DND-41 (cell line): ENCODE measurements around the gene ABCB11.

Experiments
- ATAC-seq: fragments of 200-7000 bp; cut with Tn5 transposase; 3 replicates; pipeline ENCODE4 v1.9.1; 2021; ENCODE audit warnings: low read depth; ENCODE audit not compliant: insufficient read depth
- DNase-seq: peaks from one replicate; pipeline ENCODE4 v3.0.0-alpha.2; 2020
- H2AFZ ChIP-seq: 2 replicates; pipeline ENCODE4 v1.6.0; 2012; ENCODE audit warnings: low read depth, low read length
- H3K27ac ChIP-seq: 2 replicates; pipeline ENCODE4 v1.5.1; 2012; ENCODE audit warnings: low read length, inconsistent platforms
- H3K27me3 ChIP-seq: fragments of 200-600 bp; sonication (generic); 2 replicates; pipeline ENCODE4 v1.6.0; 2012; ENCODE audit warnings: low read length, mild to moderate bottlenecking, inconsistent platforms; ENCODE audit not compliant: insufficient read depth, poor library complexity
- H3K36me3 ChIP-seq: 2 replicates; pipeline ENCODE4 v1.5.1; 2012; ENCODE audit warnings: low read length, inconsistent platforms; ENCODE audit not compliant: insufficient read depth
- H3K4me1 ChIP-seq: 2 replicates; pipeline ENCODE4 v1.5.1; 2012; ENCODE audit warnings: mild to moderate bottlenecking, low read length; ENCODE audit not compliant: insufficient read depth
- H3K4me2 ChIP-seq: 2 replicates; pipeline ENCODE4 v1.6.0; 2012; ENCODE audit warnings: mild to moderate bottlenecking, moderate library complexity, low read length, inconsistent platforms; ENCODE audit not compliant: insufficient read depth
- H3K4me3 ChIP-seq, 2 experiments: fragments of 200-600 bp in 1 of 2; shearing (Covaris generic) in 1 of 2; 2 replicates each; pipeline ENCODE4 v1.5.1; 2012 to 2016; ENCODE audit warnings: inconsistent platforms in 2 of 2, low read length in 2 of 2, mild to moderate bottlenecking in 2 of 2, low read depth in 1 of 2, moderate library complexity in 1 of 2
- H3K79me2 ChIP-seq: 2 replicates; pipeline ENCODE4 v1.6.0; 2012; ENCODE audit warnings: low read length, inconsistent platforms; ENCODE audit not compliant: insufficient read depth
- H3K9ac ChIP-seq: 2 replicates; pipeline ENCODE4 v1.6.0; 2012; ENCODE audit warnings: low read depth, mild to moderate bottlenecking, inconsistent platforms, low read length, moderate library complexity
- H3K9me3 ChIP-seq: 2 replicates; pipeline ENCODE4 v1.5.1; 2012; ENCODE audit warnings: low read length, moderate library complexity, mild to moderate bottlenecking, inconsistent platforms; ENCODE audit not compliant: insufficient read depth, severe bottlenecking
- H4K20me1 ChIP-seq: 2 replicates; pipeline ENCODE4 v1.6.0; 2012; ENCODE audit warnings: low read length; ENCODE audit not compliant: insufficient read depth
- EZH2 ChIP-seq: IDR thresholded peaks from 3 replicates; pipeline ENCODE4 v1.6.1; 2012; ENCODE audit warnings: borderline replicate concordance, low read depth, mild to moderate bottlenecking, moderate library complexity, low read length, inconsistent platforms; ENCODE audit not compliant: severe bottlenecking
- TF ChIP-seq, protein P1 (sequence below): IDR thresholded peaks from 2 replicates; pipeline ENCODE4 v1.5.1; 2012; ENCODE audit warnings: borderline replicate concordance, low read length, moderate library complexity, mild to moderate bottlenecking; ENCODE audit not compliant: poor library complexity, severe bottlenecking; ENCODE audit errors: extremely low read depth

Gene ABCB11

DNA sequence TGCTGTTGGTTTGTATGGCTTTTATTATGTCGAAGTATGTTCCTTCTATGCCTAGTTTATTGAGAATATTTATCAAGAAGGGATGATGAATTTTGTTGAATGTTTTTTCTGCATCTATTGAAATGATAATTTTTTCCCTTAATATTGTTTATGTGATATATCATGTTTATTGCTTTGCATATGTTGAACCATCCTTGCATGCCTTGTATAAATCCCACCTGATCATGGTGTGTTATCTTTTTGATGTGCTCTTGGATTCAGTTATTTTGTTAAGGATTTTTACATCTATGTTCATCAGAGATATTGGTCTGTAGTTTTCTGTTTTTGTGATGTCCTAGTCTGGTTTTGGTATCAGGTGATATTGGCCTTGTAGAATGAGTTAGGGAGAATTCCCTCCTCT lies 79.3 kb downstream of the ABCB11 start:
- Histone ChIP-seq H2AFZ (no peak overlapping the region), H3K9me3 (no peaks in the 10 kb centered on the region), H3K27me3 (peaks cover 3% of the 10 kb centered on the region), H3K9ac (no peak overlapping the region), H3K4me2 (no peak overlapping the region), H3K4me3 (no peak overlapping the region), H3K27ac (no peak overlapping the region), H3K79me2 (no peaks in the 10 kb centered on the region), H4K20me1 (no peaks in the 10 kb centered on the region), H3K4me1 (no peaks in the 10 kb centered on the region), H3K36me3 (no peaks in the 10 kb centered on the region)
- no peak for DNase-seq
- no peak for ATAC-seq
- no peak for TF ChIP-seq EZH2
- TF ChIP-seq, protein P1, sequence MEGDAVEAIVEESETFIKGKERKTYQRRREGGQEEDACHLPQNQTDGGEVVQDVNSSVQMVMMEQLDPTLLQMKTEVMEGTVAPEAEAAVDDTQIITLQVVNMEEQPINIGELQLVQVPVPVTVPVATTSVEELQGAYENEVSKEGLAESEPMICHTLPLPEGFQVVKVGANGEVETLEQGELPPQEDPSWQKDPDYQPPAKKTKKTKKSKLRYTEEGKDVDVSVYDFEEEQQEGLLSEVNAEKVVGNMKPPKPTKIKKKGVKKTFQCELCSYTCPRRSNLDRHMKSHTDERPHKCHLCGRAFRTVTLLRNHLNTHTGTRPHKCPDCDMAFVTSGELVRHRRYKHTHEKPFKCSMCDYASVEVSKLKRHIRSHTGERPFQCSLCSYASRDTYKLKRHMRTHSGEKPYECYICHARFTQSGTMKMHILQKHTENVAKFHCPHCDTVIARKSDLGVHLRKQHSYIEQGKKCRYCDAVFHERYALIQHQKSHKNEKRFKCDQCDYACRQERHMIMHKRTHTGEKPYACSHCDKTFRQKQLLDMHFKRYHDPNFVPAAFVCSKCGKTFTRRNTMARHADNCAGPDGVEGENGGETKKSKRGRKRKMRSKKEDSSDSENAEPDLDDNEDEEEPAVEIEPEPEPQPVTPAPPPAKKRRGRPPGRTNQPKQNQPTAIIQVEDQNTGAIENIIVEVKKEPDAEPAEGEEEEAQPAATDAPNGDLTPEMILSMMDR, result no peak

DNA sequence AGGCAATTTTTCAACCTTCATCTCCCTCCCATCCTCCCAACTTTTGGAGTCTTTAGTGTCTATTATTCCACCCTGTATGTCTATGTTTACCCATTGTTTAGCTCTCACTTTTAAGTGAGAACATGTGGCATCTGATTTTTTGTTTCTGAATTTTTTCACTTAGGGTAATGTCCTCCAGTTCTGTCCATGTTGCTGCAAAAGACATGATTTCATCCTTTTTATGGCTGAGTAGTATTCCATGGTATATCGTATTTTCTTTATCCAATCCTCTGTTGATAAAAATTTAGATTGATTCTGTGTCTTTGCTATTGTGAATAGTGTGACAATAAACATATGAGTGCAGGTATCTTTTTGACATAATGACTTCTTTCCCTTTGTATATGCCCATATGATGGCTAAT lies 81.8 kb downstream of the ABCB11 start:
- H3K79me2 ChIP-seq, result no peaks in the 10 kb centered on the region
- peaks cover 12% of the 10 kb centered on the region for H3K27me3 ChIP-seq
- no peak overlapping the region for H3K9ac ChIP-seq
- H2AFZ ChIP-seq, result no peak overlapping the region
- no peak for TF ChIP-seq EZH2
- TF ChIP-seq, protein P1, result no peak
- H3K4me2 ChIP-seq, result no peak overlapping the region
- no peak for DNase-seq
- no peak overlapping the region for H3K4me3 ChIP-seq
- no peaks in the 10 kb centered on the region for H3K9me3 ChIP-seq
- H3K4me1 ChIP-seq, result no peaks in the 10 kb centered on the region
- no peaks in the 10 kb centered on the region for H3K36me3 ChIP-seq
- ATAC-seq, result no peak
- no peaks in the 10 kb centered on the region for H4K20me1 ChIP-seq
- H3K27ac ChIP-seq, result no peak overlapping the region

DNA sequence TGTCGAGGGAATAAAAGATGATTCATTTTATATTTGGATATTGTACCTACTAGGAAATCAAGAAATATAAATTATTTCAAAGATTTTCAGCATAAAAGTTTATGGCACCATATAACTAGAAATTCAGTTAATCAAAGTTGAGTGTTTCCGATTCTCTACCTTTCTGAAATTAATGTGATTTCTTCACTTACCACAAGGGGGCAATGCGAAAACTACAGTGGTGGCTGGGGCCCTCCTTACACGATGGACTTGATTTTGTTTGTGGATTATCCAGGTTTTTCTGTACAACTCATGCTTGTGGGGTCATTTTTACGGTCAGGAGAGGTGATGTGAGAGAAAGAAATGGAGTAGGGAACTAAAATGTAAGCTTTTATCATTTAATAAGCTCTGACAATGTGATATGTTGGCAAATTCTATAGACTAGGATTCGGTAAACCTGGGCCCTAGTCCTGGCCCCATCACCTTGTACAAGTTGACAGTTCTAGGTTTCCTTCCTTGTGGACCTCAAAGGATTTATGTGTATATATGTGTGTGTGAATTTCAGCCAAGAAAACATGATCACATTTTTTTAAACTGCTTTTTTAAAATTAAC lies 82.4 kb downstream of the ABCB11 start:
- DNase-seq (no peak), ATAC-seq (peak; percentile 56; the same call in 1 of the 3 replicates)
- no peaks in the 10 kb centered on the region for H3K9me3 ChIP-seq
- H3K4me2 ChIP-seq, result no peak overlapping the region
- no peaks in the 10 kb centered on the region for H3K36me3 ChIP-seq
- H3K4me3 ChIP-seq, result no peak overlapping the region
- peaks cover 12% of the 10 kb centered on the region for H3K27me3 ChIP-seq
- H3K79me2 ChIP-seq, result no peaks in the 10 kb centered on the region
- no peaks in the 10 kb centered on the region for H3K4me1 ChIP-seq
- no peak for TF ChIP-seq EZH2
- TF ChIP-seq, protein P1, result peak; percentile 70
- no peak overlapping the region for H2AFZ ChIP-seq
- H4K20me1 ChIP-seq, result no peaks in the 10 kb centered on the region
- H3K9ac ChIP-seq, result no peak overlapping the region
- no peak overlapping the region for H3K27ac ChIP-seq
